Measurements from ENCODE around the gene AP1G2.

DNA sequence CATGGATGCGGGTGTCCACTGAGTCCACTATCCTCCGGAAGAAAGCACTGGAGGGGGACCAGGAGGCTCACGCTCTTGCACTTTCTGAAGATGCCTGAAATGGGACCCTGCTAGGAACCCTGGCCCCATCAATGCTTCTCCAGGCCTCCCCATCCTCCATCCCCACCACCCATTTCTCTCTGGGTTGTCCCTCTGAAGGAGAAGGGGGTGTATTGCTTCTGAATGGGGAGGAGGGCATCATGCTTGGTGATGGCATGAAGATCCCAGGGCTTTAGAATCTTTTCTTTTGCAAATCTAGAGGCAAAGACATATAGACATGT is 11.7 kb upstream of the AP1G2 start:
- TF ChIP-seq, protein P1, sequence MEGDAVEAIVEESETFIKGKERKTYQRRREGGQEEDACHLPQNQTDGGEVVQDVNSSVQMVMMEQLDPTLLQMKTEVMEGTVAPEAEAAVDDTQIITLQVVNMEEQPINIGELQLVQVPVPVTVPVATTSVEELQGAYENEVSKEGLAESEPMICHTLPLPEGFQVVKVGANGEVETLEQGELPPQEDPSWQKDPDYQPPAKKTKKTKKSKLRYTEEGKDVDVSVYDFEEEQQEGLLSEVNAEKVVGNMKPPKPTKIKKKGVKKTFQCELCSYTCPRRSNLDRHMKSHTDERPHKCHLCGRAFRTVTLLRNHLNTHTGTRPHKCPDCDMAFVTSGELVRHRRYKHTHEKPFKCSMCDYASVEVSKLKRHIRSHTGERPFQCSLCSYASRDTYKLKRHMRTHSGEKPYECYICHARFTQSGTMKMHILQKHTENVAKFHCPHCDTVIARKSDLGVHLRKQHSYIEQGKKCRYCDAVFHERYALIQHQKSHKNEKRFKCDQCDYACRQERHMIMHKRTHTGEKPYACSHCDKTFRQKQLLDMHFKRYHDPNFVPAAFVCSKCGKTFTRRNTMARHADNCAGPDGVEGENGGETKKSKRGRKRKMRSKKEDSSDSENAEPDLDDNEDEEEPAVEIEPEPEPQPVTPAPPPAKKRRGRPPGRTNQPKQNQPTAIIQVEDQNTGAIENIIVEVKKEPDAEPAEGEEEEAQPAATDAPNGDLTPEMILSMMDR (IDR thresholded peaks at IDR 0.05 in 2 of 3, conservative IDR thresholded peaks at IDR 0.05 in 1 of 3; ENCODE audit: borderline replicate concordance in 1 of 3, insufficient read depth in 1 of 3, low read depth in 2 of 3, low read length in 2 of 3): no peak
- TF ChIP-seq SRF (IDR thresholded peaks at IDR 0.05; ENCODE audit: low read depth) (no peak), POLR2A (IDR thresholded peaks at IDR 0.05; ENCODE audit: borderline replicate concordance, extremely low read depth, insufficient read depth, insufficient read length) (no peak), ZNF274 (IDR thresholded peaks at IDR 0.05; ENCODE audit: low read depth, low read length) (no peak), POLR2AphosphoS5 (IDR thresholded peaks at IDR 0.05; ENCODE audit: low read depth, low read length) (no peak), FOSL1 (IDR thresholded peaks at IDR 0.05; ENCODE audit: low read depth) (no peak), YY1 (IDR thresholded peaks at IDR 0.05; ENCODE audit: extremely low read depth, insufficient replicate concordance, low read depth, low read length) (no peak)
- TF ChIP-seq, protein P2, sequence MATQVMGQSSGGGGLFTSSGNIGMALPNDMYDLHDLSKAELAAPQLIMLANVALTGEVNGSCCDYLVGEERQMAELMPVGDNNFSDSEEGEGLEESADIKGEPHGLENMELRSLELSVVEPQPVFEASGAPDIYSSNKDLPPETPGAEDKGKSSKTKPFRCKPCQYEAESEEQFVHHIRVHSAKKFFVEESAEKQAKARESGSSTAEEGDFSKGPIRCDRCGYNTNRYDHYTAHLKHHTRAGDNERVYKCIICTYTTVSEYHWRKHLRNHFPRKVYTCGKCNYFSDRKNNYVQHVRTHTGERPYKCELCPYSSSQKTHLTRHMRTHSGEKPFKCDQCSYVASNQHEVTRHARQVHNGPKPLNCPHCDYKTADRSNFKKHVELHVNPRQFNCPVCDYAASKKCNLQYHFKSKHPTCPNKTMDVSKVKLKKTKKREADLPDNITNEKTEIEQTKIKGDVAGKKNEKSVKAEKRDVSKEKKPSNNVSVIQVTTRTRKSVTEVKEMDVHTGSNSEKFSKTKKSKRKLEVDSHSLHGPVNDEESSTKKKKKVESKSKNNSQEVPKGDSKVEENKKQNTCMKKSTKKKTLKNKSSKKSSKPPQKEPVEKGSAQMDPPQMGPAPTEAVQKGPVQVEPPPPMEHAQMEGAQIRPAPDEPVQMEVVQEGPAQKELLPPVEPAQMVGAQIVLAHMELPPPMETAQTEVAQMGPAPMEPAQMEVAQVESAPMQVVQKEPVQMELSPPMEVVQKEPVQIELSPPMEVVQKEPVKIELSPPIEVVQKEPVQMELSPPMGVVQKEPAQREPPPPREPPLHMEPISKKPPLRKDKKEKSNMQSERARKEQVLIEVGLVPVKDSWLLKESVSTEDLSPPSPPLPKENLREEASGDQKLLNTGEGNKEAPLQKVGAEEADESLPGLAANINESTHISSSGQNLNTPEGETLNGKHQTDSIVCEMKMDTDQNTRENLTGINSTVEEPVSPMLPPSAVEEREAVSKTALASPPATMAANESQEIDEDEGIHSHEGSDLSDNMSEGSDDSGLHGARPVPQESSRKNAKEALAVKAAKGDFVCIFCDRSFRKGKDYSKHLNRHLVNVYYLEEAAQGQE (IDR thresholded peaks at IDR 0.05; ENCODE audit: low read depth): no peak
